SK-N-SH (cell line): ENCODE measurements around the gene PROC. TPM values are rescaled to one million over a fixed set of nuclear protein-coding genes. Genes with fewer than 3 reads are reported as not detected.

Experiments
- CTCF ChIA-PET: fragments of 300-600, 350-600 bp; formaldehyde crosslinking; extraction: SDS; loops from one replicate; lab custom pipeline; 2021; lab: Yijun Ruan, JAX
- POLR2A ChIA-PET: fragments of 350-600 bp; sonication (Branson Sonifier 250); formaldehyde crosslinking; extraction: SDS; loops from one replicate; lab custom pipeline; 2020; ENCODE audit warnings: antibody characterized with exemption, inconsistent platforms; lab: Yijun Ruan, JAX
- DNase-seq: peaks from one replicate; pipeline ENCODE4 v3.0.0; 2012
- H2AFZ ChIP-seq: fragments of 200-600 bp; sonication (generic); 2 replicates; pipeline ENCODE4 v1.8.1; 2016; ENCODE audit warnings: antibody characterized with exemption, mild to moderate bottlenecking, low read depth
- H3F3A ChIP-seq: fragments of 200-600 bp; sonication (generic); replicated peaks from 2 replicates; pipeline ENCODE3; 2016; ENCODE audit warnings: antibody characterized with exemption, mild to moderate bottlenecking; ENCODE audit not compliant: insufficient read depth
- H3K27ac ChIP-seq, 2 experiments: fragments of 200-500 bp in 1 of 2; fragments of 200-600 bp in 1 of 2; sonication (Bioruptor generic) in 1 of 2; sonication (generic), shearing (Covaris generic) in 1 of 2; 2 replicates each; pipeline versions ENCODE4 v1.5.1 to v1.6.1; 2014 to 2016; ENCODE audit warnings: low read depth in 2 of 2, inconsistent platforms in 1 of 2, low read length in 1 of 2, mild to moderate bottlenecking in 1 of 2, mixed read lengths in 1 of 2
- H3K27me3 ChIP-seq: fragments of 200-600 bp; sonication (generic), shearing (Covaris generic); 2 replicates; pipeline ENCODE4 v1.6.1; 2016; ENCODE audit warnings: mixed run types; ENCODE audit not compliant: insufficient read depth
- H3K36me3 ChIP-seq, 2 experiments: fragments of 200-500 bp in 1 of 2; fragments of 200-600 bp in 1 of 2; sonication (Bioruptor generic) in 1 of 2; sonication (generic) in 1 of 2; replicated peaks in 1 of 2; 2 replicates each; pipeline versions ENCODE3 to v1.5.1; 2014 to 2016; ENCODE audit warnings: low read length in 1 of 2, mild to moderate bottlenecking in 1 of 2; ENCODE audit not compliant: insufficient read depth in 2 of 2, control insufficient read depth in 1 of 2
- H3K4me1 ChIP-seq, 2 experiments: fragments of 200-500 bp in 1 of 2; fragments of 200-600 bp in 1 of 2; sonication (Bioruptor generic) in 1 of 2; sonication (generic), shearing (Covaris generic) in 1 of 2; 2 replicates each; pipeline versions ENCODE4 v1.5.1 to v1.6.1; 2014 to 2016; ENCODE audit warnings: low read depth in 1 of 2, low read length in 1 of 2, mixed run types in 1 of 2; ENCODE audit not compliant: insufficient read depth in 2 of 2, control insufficient read depth in 1 of 2
- H3K4me2 ChIP-seq: fragments of 200-600 bp; sonication (generic), shearing (Covaris generic); 2 replicates; pipeline ENCODE4 v1.6.1; 2017; ENCODE audit warnings: mixed run types
- H3K4me3 ChIP-seq, 2 experiments: fragments of 200-500 bp in 1 of 2; fragments of 200-600 bp in 1 of 2; sonication (Bioruptor generic) in 1 of 2; sonication (generic), shearing (Covaris generic) in 1 of 2; 2 replicates each; pipeline versions ENCODE4 v1.5.1 to v1.8.1; 2014 to 2016; ENCODE audit warnings: low read depth in 2 of 2, inconsistent platforms in 1 of 2, low read length in 1 of 2, mild to moderate bottlenecking in 1 of 2, mixed read lengths in 1 of 2, moderate library complexity in 1 of 2
- H3K79me2 ChIP-seq: fragments of 200-600 bp; sonication (generic); 2 replicates; pipeline ENCODE4 v1.8.1; 2017; ENCODE audit warnings: mild to moderate bottlenecking; ENCODE audit not compliant: insufficient read depth
- H3K9ac ChIP-seq: fragments of 200-600 bp; sonication (generic); 2 replicates; pipeline ENCODE4 v1.6.1; 2017; ENCODE audit warnings: mixed run types
- H3K9me2 ChIP-seq: fragments of 200-600 bp; sonication (generic); 2 replicates; pipeline ENCODE4 v1.6.1; 2017; ENCODE audit warnings: mixed run types
- H3K9me3 ChIP-seq: fragments of 200-600 bp; sonication (generic); 2 replicates; pipeline ENCODE4 v1.6.1; 2017; ENCODE audit warnings: mixed run types, mild to moderate bottlenecking, moderate library complexity
- H4K20me1 ChIP-seq: fragments of 200-600 bp; sonication (generic); 2 replicates; pipeline ENCODE4 v1.6.1; 2017; ENCODE audit warnings: mild to moderate bottlenecking, mixed run types; ENCODE audit not compliant: insufficient read depth
- EZH2phosphoT487 ChIP-seq: fragments of 200-600 bp; sonication (generic); IDR thresholded peaks from 2 replicates; pipeline ENCODE4 v1.6.1; 2017; ENCODE audit warnings: low read depth, mixed run types, mild to moderate bottlenecking, antibody characterized with exemption, moderate library complexity, borderline replicate concordance
- FOXJ3 ChIP-seq: sonication (generic); formaldehyde crosslinking; IDR thresholded peaks from 2 replicates; pipeline ENCODE4 v1.5.1; 2020; ENCODE audit warnings: mild to moderate bottlenecking, missing genetic modification reagents
- JUND ChIP-seq: IDR thresholded peaks from 2 replicates; pipeline ENCODE4 v1.4.0; 2012
- NFIC ChIP-seq: IDR thresholded peaks from 2 replicates; pipeline ENCODE4 v1.4.0; 2012; ENCODE audit warnings: borderline replicate concordance
- NRF1 ChIP-seq: IDR thresholded peaks from 2 replicates; pipeline ENCODE4 v1.6.1; 2012; ENCODE audit warnings: low read depth, mild to moderate bottlenecking, low read length
- PBX3 ChIP-seq: IDR thresholded peaks from 2 replicates; pipeline ENCODE4; 2012
- POLR2AphosphoS5 ChIP-seq: IDR thresholded peaks from 2 replicates; pipeline ENCODE4 v1.6.1; 2012; ENCODE audit warnings: low read depth, low read length
- RAD21 ChIP-seq: IDR thresholded peaks from 2 replicates; pipeline ENCODE4 v1.6.1; 2012; ENCODE audit warnings: mild to moderate bottlenecking, low read length
- REST ChIP-seq: IDR thresholded peaks from 2 replicates; pipeline ENCODE4 v1.6.1; 2012; ENCODE audit warnings: mild to moderate bottlenecking, low read depth, low read length, moderate library complexity
- RFX5 ChIP-seq: IDR thresholded peaks from 2 replicates; pipeline ENCODE4 v1.6.1; 2012; ENCODE audit warnings: mild to moderate bottlenecking, improper control_type of control experiment, low read length
- RXRA ChIP-seq: IDR thresholded peaks from 2 replicates; pipeline ENCODE4 v1.4.0; 2012; ENCODE audit warnings: low read depth, mild to moderate bottlenecking, borderline replicate concordance
- TAF1 ChIP-seq: IDR thresholded peaks from 2 replicates; pipeline ENCODE4 v1.6.1; 2012; ENCODE audit warnings: low read depth, mild to moderate bottlenecking, low read length, moderate library complexity, borderline replicate concordance
- TCF12 ChIP-seq: IDR thresholded peaks from 2 replicates; pipeline ENCODE4 v1.4.0; 2012
- TEAD4 ChIP-seq: IDR thresholded peaks from 2 replicates; pipeline ENCODE4 v1.4.0; 2012; ENCODE audit warnings: mild to moderate bottlenecking, borderline replicate concordance; ENCODE audit not compliant: insufficient read depth
- USF2 ChIP-seq: fragments of 150-350 bp; IDR thresholded peaks from 2 replicates; pipeline ENCODE4 v1.6.1; 2017; ENCODE audit warnings: antibody characterized with exemption, low read length, low read depth, borderline replicate concordance
- WGBS: methylation state at CpG from one replicate; pipeline ENCODE4 v1.1.6; 2017; ENCODE audit warnings: low lambda C conversion rate; 5-methylcytosine and 5-hydroxymethylcytosine counted together
- polyA plus RNA-seq, 3 experiments: library from polyadenylated mRNA; depleted of rRNA; stranded (reverse); fragments of >200 nt; gene quantifications; 2 replicates each; pipeline ENCODE4 v1.2.3, GENCODE V29; 2012

PROC gene
- polyA plus RNA-seq, 1 of the 3 experiments (the other 2 are of a cell fraction), result 0.10 TPM

GRCh38 chr2:127434515-127434914 lies 16.3 kb downstream of the PROC start:
- Histone ChIP-seq H3K4me3 (no peak overlapping the region), H3K79me2 (no peaks in the 10 kb centered on the region), H3F3A (no peaks in the 10 kb centered on the region), H3K36me3 (no peaks in the 10 kb centered on the region), H3K9me3 (no peaks in the 10 kb centered on the region), H3K4me2 (no peak overlapping the region), H3K9me2 (no peaks in the 10 kb centered on the region), H3K9ac (no peak overlapping the region), H3K27me3 (no peaks in the 10 kb centered on the region), H3K27ac (no peak overlapping the region), H2AFZ (no peak overlapping the region), H4K20me1 (no peaks in the 10 kb centered on the region), H3K4me1 (no peaks in the 10 kb centered on the region; a peak in 1 of 4 replicates)
- TF ChIP-seq NRF1, result no peak
- no peak for TF ChIP-seq RXRA
- no peak for TF ChIP-seq FOXJ3 (CRISPR knock-in tag)
- no peak for TF ChIP-seq POLR2AphosphoS5
- no peak for TF ChIP-seq NFIC
- no peak for TF ChIP-seq RAD21
- no peak for TF ChIP-seq REST
- no peak for TF ChIP-seq JUND
- TF ChIP-seq TAF1, result no peak
- ChIA-PET CTCF (no interaction called here), POLR2A (no interaction called here)
- no peak for DNase-seq
- whole genome bisulfite sequencing, result 81% methylated on average over 6 of the region's 6 CpGs

GRCh38 chr2:127437056-127437455 lies 18.8 kb downstream of the PROC start:
- POLR2A ChIA-PET, result no interaction called here
- WGBS, result 80% methylated on average over 9 of the region's 9 CpGs
- CTCF ChIA-PET, result interaction anchor here (1.7 to 3.2 kb wide), 3 partner anchors 11 to 113 kb away, joined by 4 to 16 read pairs (median 5); no protein-coding TSS in a partner anchor

More at GRCh38 chr2:127437056-127437455, 18.8 kb downstream of the PROC start:
- Histone ChIP-seq H3K4me1 (no peaks in the 10 kb centered on the region), H3K27ac (no peak overlapping the region), H3F3A (no peaks in the 10 kb centered on the region), H3K36me3 (peaks cover 0 to 5% of the 10 kb centered on the region in 2 experiments), H3K27me3 (no peaks in the 10 kb centered on the region), H3K79me2 (no peaks in the 10 kb centered on the region), H2AFZ (no peak overlapping the region), H3K4me2 (no peak overlapping the region), H3K9ac (no peak overlapping the region), H3K9me3 (no peaks in the 10 kb centered on the region), H3K9me2 (no peaks in the 10 kb centered on the region), H3K4me3 (no peak overlapping the region), H4K20me1 (no peaks in the 10 kb centered on the region)
- no peak for DNase-seq
- TF ChIP-seq RFX5 (no peak), USF2 (no peak), TCF12 (no peak), PBX3 (no peak), JUND (no peak), RAD21 (no peak), RXRA (no peak), EZH2phosphoT487 (no peak), TEAD4 (no peak)
